ENCODE data around the gene RBM38. TPM values are rescaled to one million over a fixed set of nuclear protein-coding genes. Genes with fewer than 3 reads are reported as not detected.

RBM38 gene
- total RNA-seq, 1 experiment from 2014 or later: 39.2 TPM

GRCh38 chr20:57433657-57434389, 42.6 kb downstream of the RBM38 start:
- Mint-ChIP-seq H3K36me3 (ENCODE audit: insufficient read depth, unreplicated experiment) (no peaks in the 10 kb centered on the region), H3K27ac (ENCODE audit: unreplicated experiment) (no peak overlapping the region), H3K4me3 (ENCODE audit: unreplicated experiment) (no peak overlapping the region), H3K4me1 (ENCODE audit: low read depth, unreplicated experiment) (no peaks in the 10 kb centered on the region), H3K9me3 (ENCODE audit: unreplicated experiment) (peaks cover 10% of the 10 kb centered on the region), H3K27me3 (ENCODE audit: insufficient read depth, unreplicated experiment) (peaks cover 12% of the 10 kb centered on the region)
- Histone ChIP-seq H3K9me3 (0 out of 2 replicates have a peak, but pooled peaks cover 2% of the 10 kb centered on the region), H3K4me1 (peaks cover 7% of the 10 kb centered on the region; the same call in 1 of the 2 replicates), H3K36me3 (ENCODE audit: control insufficient read depth, insufficient read depth, low read length) (no peaks in the 10 kb centered on the region), H3K4me3 (ENCODE audit: low read depth, low read length) (no peak overlapping the region), H3K27me3 (replicated peaks; ENCODE audit: control insufficient read depth, insufficient read depth, low read length) (no peaks in the 10 kb centered on the region; the same call in none of the 2 replicates)
- no TSS peak for BruUV-seq (replicated peaks)
- TF ChIP-seq CTCF (IDR thresholded peaks at IDR 0.05; ENCODE audit: insufficient read depth in 1 of 2, low read depth in 1 of 2, low read length in 1 of 2, severe bottlenecking in 1 of 2, unreplicated experiment in 1 of 2): no peak
- peak in 1 of 2 experiments; percentile 41 for DNase-seq
- ChIA-PET CTCF (interaction anchor here (0.6 to 1.6 kb wide), 2 partner anchors 52 to 95 kb away, joined by 4 read pairs; no protein-coding TSS in a partner anchor), POLR2A (no interaction called here)
- intact Hi-C loops (cut with micrococcal nuclease; ENCODE audit: unreplicated experiment): no loop called here

DNA sequence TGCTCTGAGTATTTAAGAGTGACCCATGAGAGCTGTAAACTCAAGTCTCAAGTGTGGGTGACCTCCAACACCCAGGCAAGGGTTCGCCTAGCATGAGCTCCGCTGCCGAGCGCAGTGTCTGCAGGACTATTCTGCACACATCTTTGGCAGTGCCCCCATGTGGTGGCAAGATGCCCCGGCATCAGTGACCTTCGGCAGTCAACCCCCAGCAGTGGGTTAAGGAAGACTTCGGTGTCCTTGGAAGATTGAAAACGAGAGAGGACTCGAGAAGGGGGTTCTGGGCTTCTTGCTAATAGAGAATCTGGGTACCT, 43.1 kb downstream of the RBM38 start:
- intact Hi-C loops (cut with micrococcal nuclease; ENCODE audit: unreplicated experiment): no loop called here
- H3K36me3 ChIP-seq (ENCODE audit: control insufficient read depth, insufficient read depth, low read length): no peaks in the 10 kb centered on the region
- CTCF ChIA-PET: interaction anchor here (0.6 to 1.6 kb wide), 3 partner anchors 9 to 96 kb away, joined by 4 to 5 read pairs (median 4); no protein-coding TSS in a partner anchor
- H3K27me3 ChIP-seq (replicated peaks; ENCODE audit: control insufficient read depth, insufficient read depth, low read length): no peaks in the 10 kb centered on the region; the same call in none of the 2 replicates
- Mint-ChIP-seq H3K4me3 (ENCODE audit: unreplicated experiment) (no peak overlapping the region), H3K4me1 (ENCODE audit: low read depth, unreplicated experiment) (no peaks in the 10 kb centered on the region), H3K36me3 (ENCODE audit: insufficient read depth, unreplicated experiment) (no peaks in the 10 kb centered on the region), H3K27ac (ENCODE audit: unreplicated experiment) (no peak overlapping the region), H3K27me3 (ENCODE audit: insufficient read depth, unreplicated experiment) (peaks cover 12% of the 10 kb centered on the region), H3K9me3 (ENCODE audit: unreplicated experiment) (peaks cover 9% of the 10 kb centered on the region)
- TF ChIP-seq CTCF (IDR thresholded peaks at IDR 0.05; ENCODE audit: insufficient read depth in 1 of 2, low read depth in 1 of 2, low read length in 1 of 2, severe bottlenecking in 1 of 2, unreplicated experiment in 1 of 2): peak; percentile 18 to 21
- POLR2A ChIA-PET: no interaction called here
- no TSS peak for BruUV-seq (replicated peaks)
- no peak overlapping the region for H3K4me3 ChIP-seq (ENCODE audit: low read depth, low read length)
- DNase-seq: peak in 1 of 2 experiments; percentile 38
- H3K9me3 ChIP-seq: 0 out of 2 replicates have a peak, but pooled peaks cover 2% of the 10 kb centered on the region
- H3K4me1 ChIP-seq: peaks cover 7% of the 10 kb centered on the region; the same call in 1 of the 2 replicates

GRCh38 chr20:57435105-57435497, 43.9 kb downstream of the RBM38 start:
- Histone ChIP-seq H3K9me3 (0 out of 2 replicates have a peak, but pooled peaks cover 2% of the 10 kb centered on the region), H3K4me1 (peaks cover 7% of the 10 kb centered on the region; the same call in 1 of the 2 replicates), H3K36me3 (ENCODE audit: control insufficient read depth, insufficient read depth, low read length) (no peaks in the 10 kb centered on the region), H3K4me3 (ENCODE audit: low read depth, low read length) (no peak overlapping the region), H3K27me3 (replicated peaks; ENCODE audit: control insufficient read depth, insufficient read depth, low read length) (no peaks in the 10 kb centered on the region; the same call in none of the 2 replicates)
- no peak for TF ChIP-seq CTCF (IDR thresholded peaks at IDR 0.05; ENCODE audit: insufficient read depth in 1 of 2, low read depth in 1 of 2, low read length in 1 of 2, severe bottlenecking in 1 of 2, unreplicated experiment in 1 of 2)
- BruUV-seq (replicated peaks): no TSS peak
- ChIA-PET CTCF (interaction anchor here (0.8 kb wide), 1 partner anchor 9 kb away, joined by 5 read pairs; no protein-coding TSS in a partner anchor), POLR2A (no interaction called here)
- H3K27ac Mint-ChIP-seq (ENCODE audit: unreplicated experiment): no peak overlapping the region
- no peaks in the 10 kb centered on the region for H3K4me1 Mint-ChIP-seq (ENCODE audit: low read depth, unreplicated experiment)
- no peaks in the 10 kb centered on the region for H3K36me3 Mint-ChIP-seq (ENCODE audit: insufficient read depth, unreplicated experiment)
- no peak for DNase-seq
- peaks cover 9% of the 10 kb centered on the region for H3K27me3 Mint-ChIP-seq (ENCODE audit: insufficient read depth, unreplicated experiment)
- H3K4me3 Mint-ChIP-seq (ENCODE audit: unreplicated experiment): no peak overlapping the region
- peaks cover 2% of the 10 kb centered on the region for H3K9me3 Mint-ChIP-seq (ENCODE audit: unreplicated experiment)
- intact Hi-C loops (cut with micrococcal nuclease; ENCODE audit: unreplicated experiment): no loop called here

Data from Caco-2 (cell line).